Activated T-cell treated with anti-CD3 and anti-CD28 coated beads, Interleukin-2, amount 50 U/mL, for 1 hour (primary cell): ENCODE measurements around the gene CPSF7.
"Not testable (repeated sequence)": the region's sequence is repeated elsewhere in the genome, so short reads cannot be mapped to it uniquely, and the experiment has no call there.

Source experiments
- DNase-seq: peaks from one replicate; pipeline ENCODE4 v3.0.0-alpha.2; 2020

The CPSF7 gene

GRCh38 chr11:61429691-61430582 lies at the start of gene CPSF7, which contains the start of gene SDHAF2:
Gene CPSF7 (minus strand): TSS chr11:61429975. CDS start chr11:61429235, 740 bp downstream.
Gene SDHAF2 (plus strand): TSS chr11:61430124. CDS start chr11:61430147, 23 bp downstream.
- peak; percentile 97 for DNase-seq

GRCh38 chr11:61477727-61478148 lies 48.0 kb upstream of the CPSF7 start:
- DNase-seq: peak; percentile 71

GRCh38 chr11:61477126-61477525 lies 47.4 kb upstream of the CPSF7 start:
- DNase-seq: no peak

- no peak for DNase-seq
Observed at GRCh38 chr11:61476371-61476770, 46.6 kb upstream of the CPSF7 start.

GRCh38 chr11:61475433-61475832 lies 45.7 kb upstream of the CPSF7 start:
- no peak for DNase-seq

GRCh38 chr11:61474013-61474643 lies 44.4 kb upstream of the CPSF7 start:
- no peak for DNase-seq

- DNase-seq: no peak
Observed at GRCh38 chr11:61473370-61474012, 43.7 kb upstream of the CPSF7 start.

GRCh38 chr11:61472868-61473267 lies 43.1 kb upstream of the CPSF7 start:
- DNase-seq: no peak

- DNase-seq: no peak
Observed at GRCh38 chr11:61472282-61472681, 42.5 kb upstream of the CPSF7 start.

GRCh38 chr11:61468002-61468401 lies 38.2 kb upstream of the CPSF7 start:
- DNase-seq: no peak

GRCh38 chr11:61467602-61468001 lies 37.8 kb upstream of the CPSF7 start:
- not testable (repeated sequence) for DNase-seq

GRCh38 chr11:61460986-61461385 lies 31.2 kb upstream of the CPSF7 start:
- DNase-seq: no peak

GRCh38 chr11:61460474-61460881 lies 30.7 kb upstream of the CPSF7 start:
- no peak for DNase-seq

- no peak for DNase-seq
Observed at GRCh38 chr11:61454520-61454919, 24.7 kb upstream of the CPSF7 start.

GRCh38 chr11:61453695-61454094 lies 23.9 kb upstream of the CPSF7 start:
- no peak for DNase-seq

GRCh38 chr11:61452825-61453224 lies 23.1 kb upstream of the CPSF7 start:
- no peak for DNase-seq

- DNase-seq: no peak
Observed at GRCh38 chr11:61448552-61448927, 18.8 kb upstream of the CPSF7 start.

GRCh38 chr11:61447601-61448551 lies 18.1 kb upstream of the CPSF7 start:
- no peak for DNase-seq

GRCh38 chr11:61446211-61446651 lies 16.5 kb upstream of the CPSF7 start:
- DNase-seq: peak; percentile 71

GRCh38 chr11:61445516-61445915 lies 15.7 kb upstream of the CPSF7 start:
- no peak for DNase-seq

- DNase-seq: no peak
Observed at GRCh38 chr11:61442616-61443015, 12.8 kb upstream of the CPSF7 start.

- no peak for DNase-seq
Observed at GRCh38 chr11:61439615-61440014, 9.8 kb upstream of the CPSF7 start.
